22Rv1 (cell line): ENCODE measurements around the gene BPIFB1.

ENCODE experiments used
- H3K27ac ChIP-seq: fragments of 450-650 bp; 2 replicates; pipeline ENCODE4 v1.5.1; 2017
- ZFX ChIP-seq: fragments of 450-650 bp; IDR thresholded peaks from 2 replicates; pipeline ENCODE4 v1.6.1; 2017; ENCODE audit warnings: antibody characterized with exemption, borderline replicate concordance
- TF ChIP-seq, protein P1 (sequence below): fragments of 450-650 bp; IDR thresholded peaks from 2 replicates; pipeline ENCODE4 v1.5.1; 2017; ENCODE audit warnings: mild to moderate bottlenecking

BPIFB1 gene

GRCh38 chr20:33348136-33348937 is 65.3 kb downstream of the BPIFB1 start:
- H3K27ac ChIP-seq: no peak overlapping the region
- TF ChIP-seq ZFX: no peak
- TF ChIP-seq, protein P1, sequence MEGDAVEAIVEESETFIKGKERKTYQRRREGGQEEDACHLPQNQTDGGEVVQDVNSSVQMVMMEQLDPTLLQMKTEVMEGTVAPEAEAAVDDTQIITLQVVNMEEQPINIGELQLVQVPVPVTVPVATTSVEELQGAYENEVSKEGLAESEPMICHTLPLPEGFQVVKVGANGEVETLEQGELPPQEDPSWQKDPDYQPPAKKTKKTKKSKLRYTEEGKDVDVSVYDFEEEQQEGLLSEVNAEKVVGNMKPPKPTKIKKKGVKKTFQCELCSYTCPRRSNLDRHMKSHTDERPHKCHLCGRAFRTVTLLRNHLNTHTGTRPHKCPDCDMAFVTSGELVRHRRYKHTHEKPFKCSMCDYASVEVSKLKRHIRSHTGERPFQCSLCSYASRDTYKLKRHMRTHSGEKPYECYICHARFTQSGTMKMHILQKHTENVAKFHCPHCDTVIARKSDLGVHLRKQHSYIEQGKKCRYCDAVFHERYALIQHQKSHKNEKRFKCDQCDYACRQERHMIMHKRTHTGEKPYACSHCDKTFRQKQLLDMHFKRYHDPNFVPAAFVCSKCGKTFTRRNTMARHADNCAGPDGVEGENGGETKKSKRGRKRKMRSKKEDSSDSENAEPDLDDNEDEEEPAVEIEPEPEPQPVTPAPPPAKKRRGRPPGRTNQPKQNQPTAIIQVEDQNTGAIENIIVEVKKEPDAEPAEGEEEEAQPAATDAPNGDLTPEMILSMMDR: no peak

GRCh38 chr20:33349493-33349892 is 66.5 kb downstream of the BPIFB1 start:
- TF ChIP-seq ZFX: no peak
- TF ChIP-seq, protein P1: no peak
- H3K27ac ChIP-seq: no peak overlapping the region

- H3K27ac ChIP-seq: no peak overlapping the region
- TF ChIP-seq, protein P1: no peak
- TF ChIP-seq ZFX: no peak
Measured at GRCh38 chr20:33351696-33352095, 68.7 kb downstream of the BPIFB1 start.

- no peak overlapping the region for H3K27ac ChIP-seq
- TF ChIP-seq, protein P1: no peak
- TF ChIP-seq ZFX: no peak
Measured at GRCh38 chr20:33352258-33353012, 69.4 kb downstream of the BPIFB1 start.

- TF ChIP-seq ZFX: no peak
- TF ChIP-seq, protein P1: no peak
- H3K27ac ChIP-seq: no peak overlapping the region
Measured at GRCh38 chr20:33353013-33353402, 70.0 kb downstream of the BPIFB1 start.
